ENCODE data around the gene MALRD1. TPM values are rescaled to one million over a fixed set of nuclear protein-coding genes. Genes with fewer than 3 reads are reported as not detected.

MALRD1 gene
- total RNA-seq, 1 donor from 2014 or later = 0.45 TPM

DNA sequence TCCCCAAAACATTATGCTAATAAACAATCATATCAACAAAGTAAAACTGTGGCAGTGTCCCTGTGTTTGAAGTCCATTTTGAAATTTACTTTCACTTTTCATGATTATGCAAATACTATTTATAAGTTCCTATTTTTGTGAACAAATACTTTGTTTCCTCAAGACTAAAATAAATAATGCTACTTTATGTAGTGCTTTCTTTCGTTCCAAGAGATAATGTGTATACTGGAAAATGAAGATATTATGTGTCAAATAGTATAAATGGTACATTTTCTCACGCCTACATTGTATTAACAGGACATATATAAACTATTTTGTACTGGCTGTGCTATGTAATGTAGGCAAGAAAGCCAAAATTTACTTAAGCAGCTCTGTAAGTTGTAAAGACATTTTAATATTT lies 136.3 kb downstream of the MALRD1 start:
- Histone ChIP-seq H3K9ac (ENCODE audit: low read length) (no peak overlapping the region), H3K9me3 (ENCODE audit: insufficient read depth, low read depth, low read length) (no peaks in the 10 kb centered on the region), H3K36me3 (ENCODE audit: insufficient read depth, low read length) (no peaks in the 10 kb centered on the region), H3K4me1 (ENCODE audit: insufficient read depth, low read length) (no peaks in the 10 kb centered on the region), H3K4me2 (ENCODE audit: low read length) (no peak overlapping the region), H3K4me3 (ENCODE audit: insufficient read depth, low read depth, low read length) (no peak overlapping the region), H3K27me3 (ENCODE audit: insufficient read depth, low read length) (no peaks in the 10 kb centered on the region), H2AFZ (ENCODE audit: low read depth, low read length) (no peak overlapping the region), H4K20me1 (ENCODE audit: insufficient read depth, low read length) (no peaks in the 10 kb centered on the region), H3K79me2 (ENCODE audit: insufficient read depth, low read length) (no peaks in the 10 kb centered on the region), H3K27ac (ENCODE audit: low read depth, low read length) (no peak overlapping the region)
- Mint-ChIP-seq H3K9me3 (ENCODE audit: unreplicated experiment) (no peaks in the 10 kb centered on the region), H3K36me3 (ENCODE audit: low read depth, unreplicated experiment) (no peaks in the 10 kb centered on the region), H3K27ac (ENCODE audit: unreplicated experiment) (no peak overlapping the region), H3K4me1 (ENCODE audit: low read depth, unreplicated experiment) (no peaks in the 10 kb centered on the region), H3K4me3 (ENCODE audit: unreplicated experiment) (no peak overlapping the region), H3K27me3 (ENCODE audit: low read depth, unreplicated experiment) (no peaks in the 10 kb centered on the region)
- DNase-seq (ENCODE audit: low read depth) (no peak), FAIRE-seq (no peak)
- TF ChIP-seq, protein P1, sequence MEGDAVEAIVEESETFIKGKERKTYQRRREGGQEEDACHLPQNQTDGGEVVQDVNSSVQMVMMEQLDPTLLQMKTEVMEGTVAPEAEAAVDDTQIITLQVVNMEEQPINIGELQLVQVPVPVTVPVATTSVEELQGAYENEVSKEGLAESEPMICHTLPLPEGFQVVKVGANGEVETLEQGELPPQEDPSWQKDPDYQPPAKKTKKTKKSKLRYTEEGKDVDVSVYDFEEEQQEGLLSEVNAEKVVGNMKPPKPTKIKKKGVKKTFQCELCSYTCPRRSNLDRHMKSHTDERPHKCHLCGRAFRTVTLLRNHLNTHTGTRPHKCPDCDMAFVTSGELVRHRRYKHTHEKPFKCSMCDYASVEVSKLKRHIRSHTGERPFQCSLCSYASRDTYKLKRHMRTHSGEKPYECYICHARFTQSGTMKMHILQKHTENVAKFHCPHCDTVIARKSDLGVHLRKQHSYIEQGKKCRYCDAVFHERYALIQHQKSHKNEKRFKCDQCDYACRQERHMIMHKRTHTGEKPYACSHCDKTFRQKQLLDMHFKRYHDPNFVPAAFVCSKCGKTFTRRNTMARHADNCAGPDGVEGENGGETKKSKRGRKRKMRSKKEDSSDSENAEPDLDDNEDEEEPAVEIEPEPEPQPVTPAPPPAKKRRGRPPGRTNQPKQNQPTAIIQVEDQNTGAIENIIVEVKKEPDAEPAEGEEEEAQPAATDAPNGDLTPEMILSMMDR (IDR thresholded peaks at IDR 0.05; ENCODE audit: insufficient read depth, low read depth, low read length) = no peak
- TF ChIP-seq EZH2 (IDR thresholded peaks at IDR 0.05; ENCODE audit: insufficient read depth, low read length) = no peak

DNA sequence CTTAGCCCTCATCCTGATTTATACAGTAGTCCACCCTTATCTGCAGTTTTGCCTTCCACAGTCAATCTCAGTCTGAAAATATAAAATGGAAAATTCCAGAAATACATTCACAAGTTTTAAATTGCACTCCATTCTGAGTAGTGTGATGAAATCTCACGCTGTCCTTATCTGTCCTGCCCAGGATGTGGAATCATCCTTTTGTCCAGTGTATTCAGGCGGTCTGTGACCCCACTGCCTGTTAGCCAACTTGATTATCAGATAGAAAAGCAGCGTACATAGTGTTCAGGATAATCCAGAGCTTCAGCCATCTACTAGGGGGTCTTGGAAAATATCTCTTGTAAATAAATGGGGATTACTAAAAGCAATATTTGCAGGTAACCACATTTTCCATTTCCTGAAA lies 146.3 kb downstream of the MALRD1 start:
- no peak overlapping the region for H2AFZ ChIP-seq (ENCODE audit: low read depth, low read length)
- DNase-seq (ENCODE audit: low read depth) (no peak), FAIRE-seq (no peak)
- H3K27ac ChIP-seq (ENCODE audit: low read depth, low read length) = no peak overlapping the region
- TF ChIP-seq, protein P1 (IDR thresholded peaks at IDR 0.05; ENCODE audit: insufficient read depth, low read depth, low read length) = no peak
- no peak for TF ChIP-seq EZH2 (IDR thresholded peaks at IDR 0.05; ENCODE audit: insufficient read depth, low read length)
- H3K27me3 ChIP-seq (ENCODE audit: insufficient read depth, low read length) = no peaks in the 10 kb centered on the region
- no peaks in the 10 kb centered on the region for H3K4me1 ChIP-seq (ENCODE audit: insufficient read depth, low read length)
- H3K27ac Mint-ChIP-seq (ENCODE audit: unreplicated experiment) = no peak overlapping the region
- H3K36me3 Mint-ChIP-seq (ENCODE audit: low read depth, unreplicated experiment) = no peaks in the 10 kb centered on the region
- H3K79me2 ChIP-seq (ENCODE audit: insufficient read depth, low read length) = no peaks in the 10 kb centered on the region
- no peak overlapping the region for H3K4me2 ChIP-seq (ENCODE audit: low read length)
- H3K27me3 Mint-ChIP-seq (ENCODE audit: low read depth, unreplicated experiment) = no peaks in the 10 kb centered on the region
- no peak overlapping the region for H3K9ac ChIP-seq (ENCODE audit: low read length)
- no peak overlapping the region for H3K4me3 ChIP-seq (ENCODE audit: insufficient read depth, low read depth, low read length)
- H3K4me3 Mint-ChIP-seq (ENCODE audit: unreplicated experiment) = no peak overlapping the region
- H3K36me3 ChIP-seq (ENCODE audit: insufficient read depth, low read length) = no peaks in the 10 kb centered on the region
- H3K9me3 ChIP-seq (ENCODE audit: insufficient read depth, low read depth, low read length) = no peaks in the 10 kb centered on the region
- no peaks in the 10 kb centered on the region for H3K4me1 Mint-ChIP-seq (ENCODE audit: low read depth, unreplicated experiment)
- H4K20me1 ChIP-seq (ENCODE audit: insufficient read depth, low read length) = no peaks in the 10 kb centered on the region
- H3K9me3 Mint-ChIP-seq (ENCODE audit: unreplicated experiment) = no peaks in the 10 kb centered on the region

DNA sequence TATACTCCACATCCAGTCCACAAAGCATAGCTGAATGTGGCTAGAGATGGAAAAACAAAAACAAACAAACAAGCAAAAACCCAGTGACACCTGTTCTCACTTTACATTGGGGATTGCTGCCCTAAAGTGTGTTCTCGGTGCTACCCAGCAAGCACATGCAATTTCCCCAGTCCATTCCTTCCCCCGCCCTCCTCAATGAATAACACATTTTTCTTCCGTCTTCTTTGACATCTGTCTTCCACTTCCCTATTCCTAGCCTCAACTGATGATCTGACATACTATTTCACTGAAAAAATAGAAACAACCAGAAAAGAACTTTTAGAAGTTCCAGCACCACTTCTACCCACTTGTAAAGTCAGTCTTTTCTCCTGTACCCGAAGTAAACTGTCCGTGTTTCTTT lies 147.1 kb downstream of the MALRD1 start:
- no peaks in the 10 kb centered on the region for H4K20me1 ChIP-seq (ENCODE audit: insufficient read depth, low read length)

More for the DNA sequence above, 147.1 kb downstream of the MALRD1 start:
- Mint-ChIP-seq H3K27ac (ENCODE audit: unreplicated experiment) (no peak overlapping the region), H3K27me3 (ENCODE audit: low read depth, unreplicated experiment) (no peaks in the 10 kb centered on the region), H3K4me3 (ENCODE audit: unreplicated experiment) (no peak overlapping the region), H3K36me3 (ENCODE audit: low read depth, unreplicated experiment) (no peaks in the 10 kb centered on the region), H3K9me3 (ENCODE audit: unreplicated experiment) (no peaks in the 10 kb centered on the region), H3K4me1 (ENCODE audit: low read depth, unreplicated experiment) (no peaks in the 10 kb centered on the region)
- no peaks in the 10 kb centered on the region for H3K27me3 ChIP-seq (ENCODE audit: insufficient read depth, low read length)
- no peak overlapping the region for H3K4me2 ChIP-seq (ENCODE audit: low read length)
- no peaks in the 10 kb centered on the region for H3K9me3 ChIP-seq (ENCODE audit: insufficient read depth, low read depth, low read length)
- TF ChIP-seq, protein P1 (IDR thresholded peaks at IDR 0.05; ENCODE audit: insufficient read depth, low read depth, low read length) = no peak
- no peak for TF ChIP-seq EZH2 (IDR thresholded peaks at IDR 0.05; ENCODE audit: insufficient read depth, low read length)
- no peaks in the 10 kb centered on the region for H3K79me2 ChIP-seq (ENCODE audit: insufficient read depth, low read length)
- no peaks in the 10 kb centered on the region for H3K36me3 ChIP-seq (ENCODE audit: insufficient read depth, low read length)
- H3K4me3 ChIP-seq (ENCODE audit: insufficient read depth, low read depth, low read length) = no peak overlapping the region
- DNase-seq (ENCODE audit: low read depth) (no peak), FAIRE-seq (no peak)
- H3K9ac ChIP-seq (ENCODE audit: low read length) = no peak overlapping the region
- H3K4me1 ChIP-seq (ENCODE audit: insufficient read depth, low read length) = no peaks in the 10 kb centered on the region
- no peak overlapping the region for H3K27ac ChIP-seq (ENCODE audit: low read depth, low read length)
- no peak overlapping the region for H2AFZ ChIP-seq (ENCODE audit: low read depth, low read length)
